Erythroblast (primary cell): ENCODE data around the gene AQP9.

Experiments
- GATA1 ChIP-seq: IDR thresholded peaks from 2 replicates; pipeline ENCODE4 v1.6.1; 2011; ENCODE audit warnings: low read depth, mild to moderate bottlenecking, control low read depth, low read length, moderate library complexity
- POLR2A ChIP-seq: IDR thresholded peaks from 2 replicates; pipeline ENCODE4 v1.6.1; 2011; ENCODE audit warnings: mild to moderate bottlenecking, low read length

GRCh38 chr15:58167095-58167691, 29.0 kb downstream of the AQP9 start:
- TF ChIP-seq POLR2A (no peak), GATA1 (no peak)
